Endothelial cell of umbilical vein (primary cell): ENCODE data around the gene BACH2. TPM values are rescaled to one million over a fixed set of nuclear protein-coding genes. Genes with fewer than 3 reads are reported as not detected.

ENCODE experiments used
- BruUV-seq: library from RNA; stranded (reverse); fragments of 400-500 nt; replicated peaks from 2 replicates; lab custom pipeline; 2021; lab: Mats Ljungman, UMichigan
- CTCF ChIA-PET: fragments of 300-600, 350-600 bp; sonication (Branson Sonifier 250); formaldehyde crosslinking; loops from one replicate; lab custom pipeline; 2021; ENCODE audit warnings: antibody characterized with exemption, inconsistent platforms; lab: Charles Lee
- POLR2A ChIA-PET: fragments of 300-600, 350-600 bp; sonication (Branson Sonifier 250); formaldehyde crosslinking; loops from one replicate; lab custom pipeline; 2021; ENCODE audit warnings: antibody characterized with exemption, inconsistent platforms; lab: Charles Lee
- DNase-seq: peaks from one replicate; pipeline ENCODE4 v3.0.0-alpha.2; 2011; ENCODE audit warnings: low read depth, low spot score
- FAIRE-seq: peaks from 2 replicates; lab custom pipeline; 2011; peaks lifted over from hg19 to GRCh38; lab: Jason Lieb, UNC
- H2AFZ ChIP-seq: 2 replicates; pipeline ENCODE4 v1.6.0; 2012; ENCODE audit warnings: low read depth, low read length, control low read depth, inconsistent platforms
- H3K27ac ChIP-seq: 2 replicates; pipeline ENCODE4 v1.5.1; 2011; ENCODE audit warnings: low read depth, mild to moderate bottlenecking, control low read depth, low read length, moderate library complexity; ENCODE audit not compliant: insufficient read depth
- H3K27me3 ChIP-seq, 2 experiments: 2 replicates each; pipeline versions ENCODE4 v1.6.0 to v1.6.1; 2011; ENCODE audit warnings: low read length in 2 of 2, mixed read lengths in 1 of 2; ENCODE audit not compliant: control insufficient read depth in 2 of 2, insufficient read depth in 2 of 2
- H3K36me3 ChIP-seq, 2 experiments: 2 replicates in 1 of 2; 3 replicates in 1 of 2; pipeline ENCODE4 v1.5.1; 2011; ENCODE audit warnings: low read length in 2 of 2, mild to moderate bottlenecking in 1 of 2, moderate library complexity in 1 of 2; ENCODE audit not compliant: control insufficient read depth in 2 of 2, insufficient read depth in 2 of 2; ENCODE audit errors: extremely low read depth in 1 of 2
- H3K4me1 ChIP-seq: 3 replicates; pipeline ENCODE4 v1.5.1; 2011; ENCODE audit warnings: mild to moderate bottlenecking, low read length; ENCODE audit not compliant: control insufficient read depth, insufficient read depth; ENCODE audit errors: extremely low read depth
- H3K4me2 ChIP-seq: 2 replicates; pipeline ENCODE4 v1.6.1; 2011; ENCODE audit warnings: low read length, control low read depth, mixed read lengths; ENCODE audit not compliant: insufficient read depth
- H3K4me3 ChIP-seq, 3 experiments: fragments of 200-600 bp in 1 of 3; sonication (generic), shearing (Covaris generic) in 1 of 3; replicated peaks in 1 of 3; 2 replicates each; pipeline ENCODE4 v1.5.1; 2011 to 2016; ENCODE audit warnings: control low read depth in 3 of 3, low read length in 3 of 3, mild to moderate bottlenecking in 2 of 3, inconsistent platforms in 1 of 3, low read depth in 1 of 3, moderate library complexity in 1 of 3; ENCODE audit not compliant: insufficient read depth in 1 of 3
- H3K79me2 ChIP-seq: 2 replicates; pipeline ENCODE4 v1.6.0; 2012; ENCODE audit warnings: low read length, inconsistent platforms; ENCODE audit not compliant: control insufficient read depth, insufficient read depth
- H3K9ac ChIP-seq: replicated peaks from 2 replicates; pipeline ENCODE3; 2011; ENCODE audit warnings: low read length, control low read depth; ENCODE audit not compliant: insufficient read depth; ENCODE audit errors: extremely low read depth
- H3K9me1 ChIP-seq: replicated peaks from 3 replicates; pipeline ENCODE4 v1.6.0; 2011; ENCODE audit warnings: mild to moderate bottlenecking, low read length; ENCODE audit not compliant: control insufficient read depth, insufficient read depth; ENCODE audit errors: extremely low read depth
- H3K9me3 ChIP-seq: replicated peaks from 2 replicates; pipeline ENCODE4 v1.5.1; 2012; ENCODE audit warnings: low read length, inconsistent platforms; ENCODE audit not compliant: control insufficient read depth, insufficient read depth
- H4K20me1 ChIP-seq: replicated peaks from 2 replicates; pipeline ENCODE3; 2011; ENCODE audit warnings: mild to moderate bottlenecking, low read length; ENCODE audit not compliant: control insufficient read depth, insufficient read depth; ENCODE audit errors: extremely low read depth
- CTCF ChIP-seq, 2 donors: IDR thresholded peaks; 1 replicate in 1 of 2; 2 replicates in 1 of 2; pipeline ENCODE4 v1.5.1; 2011; ENCODE audit warnings: low read length in 2 of 2, mild to moderate bottlenecking in 2 of 2, moderate library complexity in 2 of 2, control low read depth in 1 of 2, inconsistent platforms in 1 of 2, low read depth in 1 of 2; ENCODE audit not compliant: insufficient read depth in 1 of 2; ENCODE audit errors: extremely low read depth in 1 of 2
- EZH2 ChIP-seq: IDR thresholded peaks from 2 replicates; pipeline ENCODE4 v1.6.1; 2012; ENCODE audit warnings: borderline replicate concordance, low read depth, mild to moderate bottlenecking, moderate library complexity, low read length, inconsistent platforms; ENCODE audit not compliant: severe bottlenecking
- FOS ChIP-seq: IDR thresholded peaks from 2 replicates; pipeline ENCODE4 v1.6.1; 2011; ENCODE audit warnings: mild to moderate bottlenecking, low read length, moderate library complexity, borderline replicate concordance; ENCODE audit not compliant: insufficient read depth
- GATA2 ChIP-seq: IDR thresholded peaks from 2 replicates; pipeline ENCODE4 v1.7.0; 2011; ENCODE audit warnings: low read depth, mild to moderate bottlenecking, moderate library complexity, mixed read lengths, low read length; ENCODE audit not compliant: insufficient read length, insufficient read depth
- JUN ChIP-seq: IDR thresholded peaks from 2 replicates; pipeline ENCODE4 v1.6.1; 2011; ENCODE audit warnings: borderline replicate concordance, low read depth; ENCODE audit not compliant: insufficient read length, insufficient read depth
- MYC ChIP-seq: IDR thresholded peaks from one replicate; pipeline ENCODE4 v1.6.1; 2011; ENCODE audit warnings: mild to moderate bottlenecking, low read depth, low read length
- POLR2A ChIP-seq: IDR thresholded peaks from 2 replicates; pipeline ENCODE4 v1.6.1; 2012; ENCODE audit warnings: low read depth, mild to moderate bottlenecking, control low read depth, low read length
- POLR2AphosphoS5 ChIP-seq: IDR thresholded peaks from 2 replicates; pipeline ENCODE4 v1.6.1; 2012; ENCODE audit warnings: low read depth, mild to moderate bottlenecking, control low read depth, low read length, moderate library complexity; ENCODE audit not compliant: insufficient read depth
- dilution Hi-C: fragments of 300-500 bp; cut with MboI; formaldehyde crosslinking; loops from one replicate; pipeline ENCODE4 v1.15.0; 2019; ENCODE audit warnings: low sequenced_read_pairs; ENCODE audit not compliant: extremely low pct_ligation_motif_present
- intact Hi-C: fragments of 100-400 bp; cut with micrococcal nuclease; formaldehyde crosslinking; loops from one replicate; pipeline ENCODE4 v1.10.0; 2022
- polyA plus RNA-seq, 4 experiments: library from polyadenylated mRNA; depleted of rRNA in 3 of 4; stranded (reverse) in 3 of 4; unstranded in 1 of 4; fragments of >200 nt; gene quantifications; 2 replicates each; pipeline versions ENCODE4 v1.2.1 to v1.2.3, GENCODE V29; 2011 to 2012; ENCODE audit warnings: missing spikeins in 1 of 4
- total RNA-seq: library from RNA; stranded (reverse); gene quantifications from 2 replicates; pipeline ENCODE4 v1.2.3, GENCODE V29; 2021
- TF ChIP-seq, protein P1 (sequence below): IDR thresholded peaks from 2 replicates; pipeline ENCODE4 v1.6.1; 2011; ENCODE audit not compliant: insufficient read depth, insufficient read length

The BACH2 gene
- total and polyA plus RNA-seq, 2 donors (not counting 3 experiments of a cell fraction or from before 2014, with no cell fraction given) = 1.7 to 5.6 TPM

DNA sequence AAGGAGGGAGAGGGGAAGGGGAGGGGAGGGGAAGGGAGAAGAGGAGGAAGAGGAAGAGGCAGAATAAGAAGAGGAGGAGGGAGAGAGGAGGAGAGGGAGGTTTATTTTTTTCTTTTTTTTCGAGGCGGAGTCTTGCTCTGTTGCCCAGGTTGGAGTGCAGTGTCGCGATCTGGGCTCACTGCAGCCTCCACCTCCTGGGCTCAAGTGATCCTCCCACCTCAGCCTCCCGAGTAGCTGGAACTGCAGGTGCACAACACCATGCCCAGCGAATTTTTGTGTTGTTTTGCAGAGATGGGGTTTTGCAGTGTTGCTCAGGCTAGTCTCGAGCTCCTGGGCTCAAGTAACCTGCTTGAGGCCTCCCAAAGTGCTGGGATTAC, 408.5 kb downstream of the BACH2 start:
- H3K36me3 ChIP-seq = no peaks in the 10 kb centered on the region
- intact Hi-C loops = no loop called here
- TF ChIP-seq GATA2 = no peak
- no peak for DNase-seq
- no peaks in the 10 kb centered on the region for H4K20me1 ChIP-seq
- H2AFZ ChIP-seq = no peak overlapping the region
- BruUV-seq = no TSS peak
- no peaks in the 10 kb centered on the region for H3K79me2 ChIP-seq
- dilution Hi-C loops = no loop called here
- no peak overlapping the region for H3K4me3 ChIP-seq
- H3K27me3 ChIP-seq = peaks cover 3 to 21% of the 10 kb centered on the region in 2 experiments
- no peak overlapping the region for H3K4me2 ChIP-seq
- ChIA-PET POLR2A (no interaction called here), CTCF (interaction anchor here (0.8 kb wide), 1 partner anchor 9 kb away, joined by 3 read pairs; no protein-coding TSS in a partner anchor)
- no peak for FAIRE-seq
- no peaks in the 10 kb centered on the region for H3K9me3 ChIP-seq
- no peak overlapping the region for H3K9ac ChIP-seq
- no peaks in the 10 kb centered on the region for H3K9me1 ChIP-seq
- no peaks in the 10 kb centered on the region for H3K4me1 ChIP-seq
- no peak overlapping the region for H3K27ac ChIP-seq

GRCh38 chr6:89887452-89888137, 409.0 kb downstream of the BACH2 start:
- Histone ChIP-seq H3K27me3 (peaks cover 3 to 21% of the 10 kb centered on the region in 2 experiments), H4K20me1 (no peaks in the 10 kb centered on the region), H3K4me2 (no peak overlapping the region), H3K4me3 (no peak overlapping the region), H3K79me2 (no peaks in the 10 kb centered on the region), H3K9ac (no peak overlapping the region), H3K4me1 (no peaks in the 10 kb centered on the region), H3K9me1 (no peaks in the 10 kb centered on the region), H3K27ac (no peak overlapping the region), H3K36me3 (no peaks in the 10 kb centered on the region), H2AFZ (no peak overlapping the region), H3K9me3 (no peaks in the 10 kb centered on the region)
- FAIRE-seq = no peak
- intact Hi-C loops = no loop called here
- TF ChIP-seq POLR2A = no peak
- no peak for TF ChIP-seq GATA2
- TF ChIP-seq CTCF (IDR thresholded peaks at IDR 0.05; ENCODE audit: extremely low read depth in 1 of 2, insufficient read depth in 1 of 2, low read depth in 1 of 2, low read length in 2 of 2) = no peak
- no peak for TF ChIP-seq JUN
- no peak for TF ChIP-seq POLR2AphosphoS5
- no peak for TF ChIP-seq EZH2
- TF ChIP-seq, protein P1, sequence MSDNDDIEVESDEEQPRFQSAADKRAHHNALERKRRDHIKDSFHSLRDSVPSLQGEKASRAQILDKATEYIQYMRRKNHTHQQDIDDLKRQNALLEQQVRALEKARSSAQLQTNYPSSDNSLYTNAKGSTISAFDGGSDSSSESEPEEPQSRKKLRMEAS = no peak
- no peak for TF ChIP-seq MYC
- no peak for TF ChIP-seq FOS
- dilution Hi-C loops = no loop called here
- ChIA-PET POLR2A (no interaction called here), CTCF (interaction anchor here (1.1 kb wide), 1 partner anchor 592 kb away, joined by 3 read pairs; no protein-coding TSS in a partner anchor)
- no peak for DNase-seq
- no TSS peak for BruUV-seq
